OCI-LY1 (cell line): Measurements from ENCODE around the gene CNTNAP2.

ENCODE experiments used
- H2AFZ ChIP-seq: fragments of 200-600 bp; sonication (generic), shearing (Covaris generic); 2 replicates; pipeline ENCODE4 v1.6.0; 2014; ENCODE audit warnings: antibody characterized with exemption, mild to moderate bottlenecking, low read length
- H3F3A ChIP-seq: fragments of 200-600 bp; sonication (generic), shearing (Covaris generic); 2 replicates; pipeline ENCODE4 v1.6.0; 2014; ENCODE audit warnings: mild to moderate bottlenecking, antibody characterized with exemption, low read length, moderate library complexity; ENCODE audit not compliant: insufficient read depth
- H3K27ac ChIP-seq: fragments of 200-600 bp; sonication (generic); 2 replicates; pipeline ENCODE4 v1.5.1; 2014; ENCODE audit warnings: low read length, mixed run types, mild to moderate bottlenecking, low read depth; ENCODE audit not compliant: poor library complexity, severe bottlenecking
- H3K27me3 ChIP-seq: fragments of 200-600 bp; sonication (generic); 2 replicates; pipeline ENCODE4 v1.6.0; 2014; ENCODE audit warnings: antibody characterized with exemption, mild to moderate bottlenecking, low read length, moderate library complexity; ENCODE audit not compliant: insufficient read depth
- H3K36me3 ChIP-seq: fragments of 200-600 bp; sonication (generic); 2 replicates; pipeline ENCODE4 v1.6.1; 2014; ENCODE audit warnings: mild to moderate bottlenecking, antibody characterized with exemption, low read length, moderate library complexity, mixed read lengths; ENCODE audit not compliant: insufficient read depth
- H3K4me1 ChIP-seq: fragments of 200-600 bp; sonication (generic); 2 replicates; pipeline ENCODE4 v1.5.1; 2014; ENCODE audit warnings: mild to moderate bottlenecking, low read length, moderate library complexity; ENCODE audit not compliant: insufficient read depth, severe bottlenecking
- H3K4me2 ChIP-seq: fragments of 200-600 bp; sonication (generic), shearing (Covaris generic); 2 replicates; pipeline ENCODE4 v1.6.1; 2014; ENCODE audit warnings: low read length
- H3K4me3 ChIP-seq: fragments of 200-600 bp; sonication (generic); 2 replicates; pipeline ENCODE4 v1.5.1; 2014; ENCODE audit warnings: low read length, low read depth, mild to moderate bottlenecking, mixed read lengths; ENCODE audit not compliant: poor library complexity, severe bottlenecking
- H3K79me2 ChIP-seq: fragments of 200-600 bp; shearing (Covaris generic); 2 replicates; pipeline ENCODE4 v1.6.1; 2016; ENCODE audit warnings: mixed run types, low read length, mixed read lengths; ENCODE audit not compliant: insufficient read depth
- H3K9ac ChIP-seq: fragments of 200-600 bp; sonication (generic), shearing (Covaris generic); 2 replicates; pipeline ENCODE4 v1.6.1; 2014; ENCODE audit warnings: mild to moderate bottlenecking, low read length, mixed read lengths
- H3K9me2 ChIP-seq: fragments of 200-600 bp; sonication (generic), shearing (Covaris generic); 2 replicates; pipeline ENCODE4 v1.6.1; 2014; ENCODE audit warnings: low read depth, mild to moderate bottlenecking, low read length, mixed read lengths
- H3K9me3 ChIP-seq: fragments of 200-600 bp; shearing (Covaris generic); 2 replicates; pipeline ENCODE4 v1.6.1; 2014; ENCODE audit warnings: low read length, mixed read lengths
- H4K20me1 ChIP-seq: fragments of 200-600 bp; sonication (generic), shearing (Covaris generic); 2 replicates; pipeline ENCODE4 v1.6.0; 2016; ENCODE audit warnings: mild to moderate bottlenecking, low read length; ENCODE audit not compliant: insufficient read depth
- CTCF ChIP-seq: fragments of 200-600 bp; sonication (generic), shearing (Covaris generic); IDR thresholded peaks from 2 replicates; pipeline ENCODE4 v1.5.1; 2017; ENCODE audit warnings: mild to moderate bottlenecking, antibody characterized with exemption, low read length, moderate library complexity, mixed read lengths
- EZH2 ChIP-seq: fragments of 200-600 bp; sonication (generic), shearing (Covaris generic); IDR thresholded peaks from 2 replicates; pipeline ENCODE4 v1.8.0; 2017; ENCODE audit warnings: borderline replicate concordance, mixed run types, mild to moderate bottlenecking, antibody characterized with exemption, low read length, moderate library complexity, mixed read lengths

Gene CNTNAP2

GRCh38 chr7:148211740-148212151 lies 2095.1 kb downstream of the CNTNAP2 start:
- Histone ChIP-seq H3K79me2 (no peaks in the 10 kb centered on the region), H3K4me1 (no peaks in the 10 kb centered on the region), H3K9me2 (no peaks in the 10 kb centered on the region), H3F3A (no peaks in the 10 kb centered on the region), H3K4me2 (no peak overlapping the region), H2AFZ (no peak overlapping the region), H3K4me3 (no peak overlapping the region), H4K20me1 (no peaks in the 10 kb centered on the region), H3K9me3 (no peaks in the 10 kb centered on the region), H3K36me3 (no peaks in the 10 kb centered on the region), H3K9ac (no peak overlapping the region), H3K27ac (no peak overlapping the region), H3K27me3 (peaks cover 3% of the 10 kb centered on the region; the same call in 1 of the 2 replicates)
- TF ChIP-seq EZH2: no peak
- no peak for TF ChIP-seq CTCF

- Histone ChIP-seq H3K4me1 (no peaks in the 10 kb centered on the region), H3K27ac (no peak overlapping the region), H3K9ac (no peak overlapping the region), H3K36me3 (no peaks in the 10 kb centered on the region), H3K79me2 (no peaks in the 10 kb centered on the region), H3K27me3 (peaks cover 3% of the 10 kb centered on the region; the same call in 1 of the 2 replicates), H3K4me3 (no peak overlapping the region), H3K4me2 (no peak overlapping the region), H3K9me3 (no peaks in the 10 kb centered on the region), H2AFZ (no peak overlapping the region), H3F3A (no peaks in the 10 kb centered on the region), H3K9me2 (no peaks in the 10 kb centered on the region), H4K20me1 (no peaks in the 10 kb centered on the region)
- TF ChIP-seq CTCF (no peak), EZH2 (no peak)
Measured at GRCh38 chr7:148212731-148213130, 2096.1 kb downstream of the CNTNAP2 start.

- Histone ChIP-seq H3F3A (no peaks in the 10 kb centered on the region), H3K27ac (no peak overlapping the region), H3K9me3 (no peaks in the 10 kb centered on the region), H3K4me1 (no peaks in the 10 kb centered on the region), H3K79me2 (no peaks in the 10 kb centered on the region), H3K36me3 (no peaks in the 10 kb centered on the region), H3K4me2 (no peak overlapping the region), H3K9ac (no peak overlapping the region), H2AFZ (no peak overlapping the region), H3K9me2 (no peaks in the 10 kb centered on the region), H4K20me1 (no peaks in the 10 kb centered on the region), H3K27me3 (no peaks in the 10 kb centered on the region; the same call in 1 of the 2 replicates), H3K4me3 (no peak overlapping the region)
- TF ChIP-seq EZH2: no peak
- TF ChIP-seq CTCF: no peak
Measured at GRCh38 chr7:148214101-148214500, 2097.5 kb downstream of the CNTNAP2 start.
